Measurements from ENCODE around the gene TBXAS1. TPM values are rescaled to one million over a fixed set of nuclear protein-coding genes. Genes with fewer than 3 reads are reported as not detected.
A peak's percentile ranks its signal among the peaks of the same experiment; 100 is the strongest.
"Not testable (repeated sequence)": the region's sequence is repeated elsewhere in the genome, so short reads cannot be mapped to it uniquely, and the experiment has no call there.

TBXAS1 gene
- total RNA-seq, 2 donors from 2014 or later, result 30.1 to 66.6 TPM

- no peak for TF ChIP-seq CTCF (IDR thresholded peaks at IDR 0.05)
- Histone ChIP-seq H3K4me3 (no peak overlapping the region), H3K27me3 (replicated peaks; ENCODE audit: insufficient read depth) (no peaks in the 10 kb centered on the region), H3K9me3 (no peaks in the 10 kb centered on the region), H3K36me3 (no peaks in the 10 kb centered on the region), H3K27ac (no peak overlapping the region), H3K4me1 (ENCODE audit: control insufficient read depth in 1 of 2, low read depth in 2 of 2) (no peaks in the 10 kb centered on the region)
- no peak for ATAC-seq (ENCODE audit: insufficient number of reproducible peaks, low FRiP score, low read depth)
- DNase-seq (ENCODE audit: low spot score), result no peak
These were observed 11.7 kb downstream of the TBXAS1 start for GRCh38 chr7:139840776-139841175.

GRCh38 chr7:139842401-139843210 is 13.5 kb downstream of the TBXAS1 start:
- DNase-seq (ENCODE audit: low spot score), result no peak
- Histone ChIP-seq H3K36me3 (no peaks in the 10 kb centered on the region), H3K27me3 (replicated peaks; ENCODE audit: insufficient read depth) (no peaks in the 10 kb centered on the region), H3K9me3 (no peaks in the 10 kb centered on the region), H3K4me1 (ENCODE audit: control insufficient read depth in 1 of 2, low read depth in 2 of 2) (no peaks in the 10 kb centered on the region), H3K27ac (no peak overlapping the region), H3K4me3 (peak overlapping the region; percentile 2)
- TF ChIP-seq CTCF (IDR thresholded peaks at IDR 0.05), result no peak
- ATAC-seq (ENCODE audit: insufficient number of reproducible peaks, low FRiP score, low read depth), result no peak

GRCh38 chr7:139843211-139843537 is 14.1 kb downstream of the TBXAS1 start:
- not testable (repeated sequence) for H3K4me3 ChIP-seq; ATAC-seq (ENCODE audit: insufficient number of reproducible peaks, low FRiP score, low read depth); H3K27ac ChIP-seq; H3K27me3 ChIP-seq (replicated peaks; ENCODE audit: insufficient read depth); H3K9me3 ChIP-seq; H3K36me3 ChIP-seq; H3K4me1 ChIP-seq (ENCODE audit: control insufficient read depth in 1 of 2, low read depth in 2 of 2); DNase-seq (ENCODE audit: low spot score)

GRCh38 chr7:139844779-139845442 is 15.8 kb downstream of the TBXAS1 start:
- no peak for ATAC-seq (ENCODE audit: insufficient number of reproducible peaks, low FRiP score, low read depth)
- H3K4me3 ChIP-seq, result no peak overlapping the region
- H3K36me3 ChIP-seq, result no peaks in the 10 kb centered on the region
- no peak for TF ChIP-seq CTCF (IDR thresholded peaks at IDR 0.05)
- no peaks in the 10 kb centered on the region for H3K27me3 ChIP-seq (replicated peaks; ENCODE audit: insufficient read depth)
- H3K9me3 ChIP-seq, result no peaks in the 10 kb centered on the region
- no peak for DNase-seq (ENCODE audit: low spot score)
- H3K27ac ChIP-seq, result no peak overlapping the region
- H3K4me1 ChIP-seq (ENCODE audit: control insufficient read depth in 1 of 2, low read depth in 2 of 2), result no peaks in the 10 kb centered on the region

GRCh38 chr7:139845443-139845805 is 16.4 kb downstream of the TBXAS1 start:
- no peaks in the 10 kb centered on the region for H3K27me3 ChIP-seq (replicated peaks; ENCODE audit: insufficient read depth)
- DNase-seq (ENCODE audit: low spot score), result no peak
- H3K27ac ChIP-seq, result no peak overlapping the region
- no peaks in the 10 kb centered on the region for H3K4me1 ChIP-seq (ENCODE audit: control insufficient read depth in 1 of 2, low read depth in 2 of 2)
- no peak for TF ChIP-seq CTCF (IDR thresholded peaks at IDR 0.05)
- no peaks in the 10 kb centered on the region for H3K36me3 ChIP-seq
- no peak overlapping the region for H3K4me3 ChIP-seq
- H3K9me3 ChIP-seq, result no peaks in the 10 kb centered on the region
- no peak for ATAC-seq (ENCODE audit: insufficient number of reproducible peaks, low FRiP score, low read depth)

All from thoracic aorta (tissue), 2 donors.